GM13977 (cell line): ENCODE data around the gene KDM1A.
A peak's percentile ranks its signal among the peaks of the same experiment; 100 is the strongest.

Experiments
- DNase-seq: peaks from one replicate; pipeline ENCODE4 v3.0.0; 2012; ENCODE audit warnings: low spot score
- in situ Hi-C: fragments of 300-500 bp; cut with MboI; formaldehyde crosslinking; loops from one replicate; pipeline ENCODE4 v1.12.0; 2022; ENCODE audit warnings: low sequenced_read_pairs, low pct_unique_long_range_greater_than_20kb, mixed read lengths, inconsistent platforms; ENCODE audit not compliant: unreplicated experiment
- TF ChIP-seq, protein P1 (sequence below): IDR thresholded peaks from 2 replicates; pipeline ENCODE4 v1.5.1; 2012; ENCODE audit warnings: mild to moderate bottlenecking, control low read depth; ENCODE audit not compliant: insufficient read depth; ENCODE audit errors: extremely low read depth, missing control alignments

Gene KDM1A

DNA sequence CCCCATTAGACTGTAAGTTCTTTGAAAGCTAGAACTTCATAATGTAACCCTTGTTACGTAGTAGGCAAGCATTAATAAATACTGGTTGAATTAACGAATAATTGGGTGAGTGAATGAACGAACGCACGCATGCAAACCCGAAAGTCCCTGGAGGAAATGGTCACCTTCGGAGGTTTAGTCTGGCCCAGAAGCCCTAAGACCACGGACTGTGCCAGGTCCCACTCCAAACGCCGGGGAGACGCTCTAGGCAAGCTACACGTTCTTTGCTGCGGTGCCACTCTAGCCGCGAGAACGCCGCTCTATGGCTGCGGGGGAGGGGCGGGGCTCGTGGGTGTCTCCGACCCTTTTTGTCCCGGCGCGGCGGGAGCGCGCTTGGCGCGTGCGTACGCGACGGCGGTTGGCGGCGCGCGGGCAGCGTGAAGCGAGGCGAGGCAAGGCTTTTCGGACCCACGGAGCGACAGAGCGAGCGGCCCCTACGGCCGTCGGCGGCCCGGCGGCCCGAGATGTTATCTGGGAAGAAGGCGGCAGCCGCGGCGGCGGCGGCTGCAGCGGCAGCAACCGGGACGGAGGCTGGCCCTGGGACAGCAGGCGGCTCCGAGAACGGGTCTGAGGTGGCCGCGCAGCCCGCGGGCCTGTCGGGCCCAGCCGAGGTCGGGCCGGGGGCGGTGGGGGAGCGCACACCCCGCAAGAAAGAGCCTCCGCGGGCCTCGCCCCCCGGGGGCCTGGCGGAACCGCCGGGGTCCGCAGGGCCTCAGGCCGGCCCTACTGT is at the start of gene KDM1A:
Gene KDM1A (plus strand): TSS at position 375 of the 769 bp plus-strand sequence. CDS start 129 bp downstream, at position 504.
- DNase-seq, result peak; percentile 95
- TF ChIP-seq, protein P1, sequence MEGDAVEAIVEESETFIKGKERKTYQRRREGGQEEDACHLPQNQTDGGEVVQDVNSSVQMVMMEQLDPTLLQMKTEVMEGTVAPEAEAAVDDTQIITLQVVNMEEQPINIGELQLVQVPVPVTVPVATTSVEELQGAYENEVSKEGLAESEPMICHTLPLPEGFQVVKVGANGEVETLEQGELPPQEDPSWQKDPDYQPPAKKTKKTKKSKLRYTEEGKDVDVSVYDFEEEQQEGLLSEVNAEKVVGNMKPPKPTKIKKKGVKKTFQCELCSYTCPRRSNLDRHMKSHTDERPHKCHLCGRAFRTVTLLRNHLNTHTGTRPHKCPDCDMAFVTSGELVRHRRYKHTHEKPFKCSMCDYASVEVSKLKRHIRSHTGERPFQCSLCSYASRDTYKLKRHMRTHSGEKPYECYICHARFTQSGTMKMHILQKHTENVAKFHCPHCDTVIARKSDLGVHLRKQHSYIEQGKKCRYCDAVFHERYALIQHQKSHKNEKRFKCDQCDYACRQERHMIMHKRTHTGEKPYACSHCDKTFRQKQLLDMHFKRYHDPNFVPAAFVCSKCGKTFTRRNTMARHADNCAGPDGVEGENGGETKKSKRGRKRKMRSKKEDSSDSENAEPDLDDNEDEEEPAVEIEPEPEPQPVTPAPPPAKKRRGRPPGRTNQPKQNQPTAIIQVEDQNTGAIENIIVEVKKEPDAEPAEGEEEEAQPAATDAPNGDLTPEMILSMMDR, result peak; percentile 36
- in situ Hi-C loops, result no loop called here

DNA sequence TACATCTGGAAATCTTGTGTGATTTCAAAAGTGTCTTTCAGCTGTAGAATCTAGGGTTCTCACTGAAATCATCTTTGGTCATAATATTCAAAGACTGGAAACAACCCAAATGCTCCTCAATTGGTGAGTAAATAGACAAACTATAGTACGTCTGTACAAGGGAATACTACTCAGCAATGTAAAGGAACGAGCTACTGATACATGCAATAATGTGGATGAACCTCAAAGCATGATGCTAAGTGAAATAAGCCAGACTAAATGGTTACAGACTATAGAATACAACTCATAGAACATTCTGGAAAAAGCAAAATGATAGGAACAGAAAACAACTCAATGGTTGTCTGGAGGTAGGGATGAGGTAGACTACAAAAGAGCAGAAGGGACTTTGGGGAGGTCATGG is 49.2 kb upstream of the KDM1A start:
- in situ Hi-C loops, result no loop called here
- no peak for DNase-seq
- TF ChIP-seq, protein P1, result no peak

DNA sequence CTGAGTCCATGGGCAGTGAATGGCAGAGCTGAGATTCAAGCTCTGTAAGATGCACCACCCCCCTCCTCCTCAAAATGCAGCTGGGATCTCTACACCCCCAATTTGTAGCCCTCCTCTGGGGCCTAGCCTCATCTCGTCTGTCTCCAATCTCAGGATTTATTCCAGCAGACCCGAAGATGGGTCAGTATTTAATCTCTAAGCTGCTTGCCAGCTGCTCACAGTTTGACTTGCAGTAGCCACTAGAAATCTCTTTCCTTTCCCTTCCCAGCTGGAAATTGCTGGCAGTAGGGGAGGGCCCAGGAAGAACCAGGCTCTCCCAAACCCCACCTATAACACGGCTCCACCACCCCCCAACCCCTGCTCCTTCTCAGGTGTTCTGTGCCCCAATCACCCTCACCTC is 48.1 kb upstream of the KDM1A start:
- TF ChIP-seq, protein P1, result no peak
- no peak for DNase-seq
- in situ Hi-C loops, result no loop called here

DNA sequence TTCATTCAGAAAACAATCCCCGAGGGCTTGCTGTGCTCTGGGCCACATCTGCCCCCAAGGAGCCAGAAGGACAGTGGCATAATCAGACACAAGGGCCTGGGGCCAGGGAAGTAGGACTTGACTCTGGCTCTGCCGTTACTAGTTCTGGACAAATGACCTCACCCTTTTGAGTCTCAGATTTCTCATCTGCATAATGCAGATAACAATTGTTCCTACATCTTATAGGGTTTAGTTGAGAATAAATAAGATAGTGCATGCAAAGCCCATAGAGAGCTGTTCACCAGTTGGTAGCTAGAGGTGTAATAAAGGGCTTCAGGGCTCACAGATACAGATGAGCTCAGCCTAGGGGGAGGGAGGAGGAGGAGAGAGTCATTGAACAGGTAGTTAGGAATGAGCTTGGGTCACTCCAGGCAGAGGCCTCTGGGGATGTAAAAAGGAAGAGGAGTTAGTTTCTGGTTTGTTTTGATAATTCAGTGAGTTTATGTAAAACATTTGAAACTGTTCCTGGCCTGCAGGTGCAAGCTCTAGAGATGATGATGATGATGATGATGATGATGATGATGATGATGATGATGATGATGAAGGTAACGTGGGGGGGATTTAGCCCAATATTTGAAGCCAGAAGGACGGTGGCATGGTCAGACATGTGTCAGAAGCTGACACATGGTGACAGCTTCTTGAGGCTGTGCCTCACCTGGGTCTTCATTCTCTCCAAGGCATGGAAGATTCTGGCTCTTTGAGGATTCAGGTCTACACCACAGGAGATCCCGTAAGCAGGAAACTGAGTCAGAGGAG is 47.5 kb upstream of the KDM1A start:
- no peak for DNase-seq
- TF ChIP-seq, protein P1, result no peak
- in situ Hi-C loops, result no loop called here

DNA sequence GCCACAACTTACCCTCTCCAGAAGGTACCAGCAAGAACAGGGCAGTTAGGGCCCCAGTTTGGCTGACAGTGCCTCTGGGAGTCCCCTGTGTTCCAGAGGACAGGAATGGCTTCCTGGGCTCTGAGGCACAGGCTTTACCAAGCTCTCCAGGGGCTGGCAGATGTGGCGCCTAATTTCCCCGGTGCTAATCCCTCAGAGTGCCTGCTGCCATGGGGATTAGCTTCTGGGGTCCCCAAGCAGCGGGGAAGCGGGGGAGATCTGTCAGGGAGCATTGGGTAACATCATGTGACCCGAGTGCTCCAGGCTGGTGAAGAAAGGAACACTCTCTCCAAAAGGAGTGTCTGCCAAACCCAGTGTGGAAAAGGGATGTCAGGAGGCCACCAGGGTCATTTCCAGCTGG is 46.5 kb upstream of the KDM1A start, which contains the start of gene LACTBL1:
Gene LACTBL1 (minus strand): TSS at position 107 of the 400 bp plus-strand sequence. CDS start 550 bp downstream, outside the sequence.
- TF ChIP-seq, protein P1, result no peak
- DNase-seq, result no peak
- in situ Hi-C loops, result no loop called here

DNA sequence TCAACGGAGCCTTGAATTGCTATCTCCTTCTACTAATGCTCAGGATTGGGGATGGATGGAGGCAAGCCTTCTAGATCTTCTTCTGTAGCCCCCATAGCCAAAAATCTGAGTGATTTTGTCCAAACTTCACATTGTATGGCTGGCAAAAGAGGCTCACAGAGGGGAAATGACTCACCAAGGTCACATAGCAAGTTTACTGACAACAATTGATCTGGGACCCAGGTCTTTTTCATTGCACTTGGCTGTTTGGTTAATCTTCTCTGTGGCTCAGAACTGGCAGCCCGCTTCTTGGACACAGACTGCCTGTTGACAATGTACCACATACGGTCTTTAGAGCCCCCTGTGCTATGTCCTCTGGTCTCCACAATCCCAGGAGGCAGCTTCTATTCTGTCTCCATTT is 43.6 kb upstream of the KDM1A start:
- in situ Hi-C loops, result loop anchor here (5.0 kb wide), 1 partner anchor 212 kb away; no protein-coding TSS in a partner anchor
- TF ChIP-seq, protein P1, result no peak
- no peak for DNase-seq
